NCI-H2029 treated with DMSO at 0.1 percent for 48 hours (cell line): ENCODE results near the gene C1orf52.
A peak's percentile ranks its signal among the peaks of the same experiment; 100 is the strongest.
"Not testable (repeated sequence)": the region's sequence is repeated elsewhere in the genome, so short reads cannot be mapped to it uniquely, and the experiment has no call there.

Experiments used
- DNase-seq: peaks from one replicate; lab custom pipeline; 2025; lab: John Stamatoyannopoulos, UW

The C1orf52 gene

GRCh38 chr1:85277802-85278201, 18.3 kb upstream of the C1orf52 start:
- no peak for DNase-seq

GRCh38 chr1:85276978-85277639, 17.6 kb upstream of the C1orf52 start:
- DNase-seq = no peak

GRCh38 chr1:85276215-85276977, 16.9 kb upstream of the C1orf52 start, which contains the start of gene BCL10:
Gene BCL10, minus strand, starts transcription at chr1:85276632. Its CDS starts 280 bp downstream, at chr1:85276352.
- peak; percentile 95 for DNase-seq

- no peak for DNase-seq
These were observed 16.3 kb upstream of the C1orf52 start for GRCh38 chr1:85275701-85276214.

GRCh38 chr1:85274969-85275453, 15.5 kb upstream of the C1orf52 start:
- DNase-seq = peak; percentile 12

- DNase-seq = no peak
These were observed 13.9 kb upstream of the C1orf52 start for GRCh38 chr1:85273397-85273796.

GRCh38 chr1:85268801-85269585, 9.5 kb upstream of the C1orf52 start:
- DNase-seq = no peak

- DNase-seq = no peak
These were observed 7.9 kb upstream of the C1orf52 start for GRCh38 chr1:85267313-85267712.

GRCh38 chr1:85264150-85264549, 4.7 kb upstream of the C1orf52 start:
- no peak for DNase-seq

- no peak for DNase-seq
These were observed 3.5 kb upstream of the C1orf52 start for GRCh38 chr1:85262985-85263384.

- DNase-seq = peak; percentile 67
These were observed 431 bp upstream of the C1orf52 start for GRCh38 chr1:85259912-85260274.

GRCh38 chr1:85258536-85259117, 835 bp downstream of the C1orf52 start:
- DNase-seq = no peak

GRCh38 chr1:85249042-85249441, 10.4 kb downstream of the C1orf52 start:
- not testable (repeated sequence) for DNase-seq

GRCh38 chr1:85245891-85246290, 13.6 kb downstream of the C1orf52 start:
- no peak for DNase-seq

- DNase-seq = no peak
These were observed 14.0 kb downstream of the C1orf52 start for GRCh38 chr1:85245456-85245855.

GRCh38 chr1:85244271-85245061, 15.0 kb downstream of the C1orf52 start:
- DNase-seq = no peak

GRCh38 chr1:85243372-85243771, 16.1 kb downstream of the C1orf52 start:
- no peak for DNase-seq

GRCh38 chr1:85240643-85241042, 18.8 kb downstream of the C1orf52 start:
- no peak for DNase-seq

GRCh38 chr1:85240174-85240601, 19.3 kb downstream of the C1orf52 start:
- peak; percentile 44 for DNase-seq

- no peak for DNase-seq
These were observed 21.8 kb downstream of the C1orf52 start for GRCh38 chr1:85237613-85238012.
